Activated gamma-delta T cell (primary cell): ENCODE measurements around the gene ZNF85.
"Not testable (repeated sequence)": the region's sequence is repeated elsewhere in the genome, so short reads cannot be mapped to it uniquely, and the experiment has no call there.

Source experiments
- DNase-seq: peaks from one replicate; lab custom pipeline; 2025; lab: John Stamatoyannopoulos, UW
- total RNA-seq, 2 donors: gene quantifications; one replicate each; lab custom pipeline; 2026; lab: John Stamatoyannopoulos, UW

Gene ZNF85
- 18.1 to 18.4 reads per million in 2 donors for total RNA-seq

GRCh38 chr19:20923077-20923871, at the start of gene ZNF85:
TSS of gene ZNF85 (plus strand) at chr19:20923251. CDS start at chr19:20923401, 150 bp downstream.
- DNase-seq: peak; percentile 49

GRCh38 chr19:20879501-20879900, 43.5 kb upstream of the ZNF85 start:
- DNase-seq: no peak

- DNase-seq: no peak
These were observed 10.1 kb upstream of the ZNF85 start for GRCh38 chr19:20912973-20913372.

- DNase-seq: no peak
These were observed 2.4 kb downstream of the ZNF85 start for GRCh38 chr19:20925481-20925880.

GRCh38 chr19:20926796-20927195, 3.7 kb downstream of the ZNF85 start:
- DNase-seq: no peak

DNA sequence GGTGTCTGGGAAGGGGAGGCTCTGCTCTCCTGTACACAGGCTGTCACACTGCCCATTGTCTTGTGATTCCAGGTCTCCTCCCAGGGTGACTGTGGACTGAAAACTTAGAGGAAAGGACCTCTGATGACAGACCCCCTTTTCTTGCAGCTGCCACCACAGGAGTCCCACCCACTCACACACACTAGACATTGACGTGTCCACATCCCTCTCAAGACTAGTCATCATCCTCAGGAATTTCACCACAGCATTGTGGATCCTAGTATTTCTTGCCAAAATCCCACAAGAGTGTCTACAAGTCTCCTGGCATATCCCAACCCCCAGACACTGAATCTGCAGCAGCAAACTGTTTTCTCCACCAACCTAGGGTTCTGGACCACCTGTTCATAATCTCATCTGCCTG, 5.3 kb downstream of the ZNF85 start:
- no peak for DNase-seq

GRCh38 chr19:20936322-20936947, 13.4 kb downstream of the ZNF85 start:
- DNase-seq: not testable (repeated sequence)

DNA sequence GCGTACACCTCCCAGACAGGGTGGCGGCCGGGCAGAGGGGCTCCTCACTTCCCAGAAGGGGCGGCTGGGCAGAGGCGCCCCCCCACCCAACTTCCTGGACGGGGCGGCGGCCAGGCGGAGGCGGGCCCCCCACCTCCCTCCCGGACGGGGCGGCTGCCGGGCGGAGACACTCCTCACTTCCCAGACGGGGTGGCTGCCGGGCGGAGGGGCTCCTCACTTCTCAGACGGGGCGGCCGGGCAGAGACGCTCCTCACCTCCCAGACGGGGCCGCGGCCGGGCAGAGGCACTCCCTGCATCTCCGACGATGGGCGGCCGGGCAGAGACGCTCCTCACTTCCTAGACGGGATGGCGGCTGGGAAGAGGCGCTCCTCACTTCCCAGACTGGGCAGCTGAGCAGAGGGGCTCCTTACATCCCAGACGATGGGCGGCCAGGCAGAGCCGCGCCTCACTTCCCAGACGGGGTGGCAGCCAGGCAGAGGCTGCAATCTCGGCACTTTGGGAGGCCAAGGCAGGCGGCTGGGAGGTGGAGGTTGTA, 29.6 kb downstream of the ZNF85 start:
- peak; percentile 8 for DNase-seq

DNA sequence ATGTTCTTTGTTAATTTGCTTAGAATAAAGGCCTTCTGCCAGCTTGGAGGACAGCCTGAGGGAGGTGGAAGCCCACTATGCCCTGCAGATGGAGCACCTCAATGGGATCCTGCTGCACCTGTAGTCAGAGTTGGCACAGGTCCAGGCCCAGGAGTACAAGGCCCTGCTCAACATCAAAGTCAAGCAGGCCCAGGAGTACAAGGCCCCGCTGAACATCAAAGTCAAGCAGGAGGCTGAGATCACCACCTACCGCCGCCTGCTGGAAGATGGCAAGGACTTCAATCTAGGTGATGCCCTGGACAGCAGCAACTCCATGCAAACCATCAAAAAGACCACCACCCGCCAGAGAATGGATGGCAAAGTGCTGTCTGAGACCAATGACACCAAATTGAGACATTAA, 41.7 kb downstream of the ZNF85 start:
- DNase-seq: no peak

- no peak for DNase-seq
These were observed 45.0 kb downstream of the ZNF85 start for GRCh38 chr19:20968092-20968491.

GRCh38 chr19:20969498-20969897, 46.4 kb downstream of the ZNF85 start:
- DNase-seq: no peak

GRCh38 chr19:20969898-20970297, 46.8 kb downstream of the ZNF85 start:
- DNase-seq: no peak

DNA sequence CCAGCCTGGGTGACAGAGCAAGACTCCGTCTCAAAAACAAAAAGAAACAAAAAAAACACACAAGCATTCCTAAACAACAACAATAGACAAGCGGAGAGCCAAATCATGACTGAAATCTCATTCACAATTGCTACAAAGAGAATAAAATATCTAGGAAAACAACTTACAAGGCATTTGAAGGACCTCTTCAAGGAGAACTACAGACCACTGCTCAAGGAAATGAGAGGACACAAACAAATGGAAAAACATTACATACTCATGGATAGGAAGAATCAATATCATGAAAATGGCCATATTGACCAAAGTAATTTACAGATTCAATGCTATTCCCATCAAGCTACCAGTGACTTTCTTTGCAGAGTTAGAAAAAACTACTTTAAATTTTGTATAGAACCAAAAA, 69.7 kb downstream of the ZNF85 start:
- DNase-seq: not testable (repeated sequence)

GRCh38 chr19:20999731-21000352, 76.8 kb downstream of the ZNF85 start:
- peak; percentile 54 for DNase-seq
